NT2/D1 (cell line): ENCODE data around the gene CRB2.
A peak's percentile ranks its signal among the peaks of the same experiment; 100 is the strongest.

ENCODE experiments used
- DNase-seq: peaks from one replicate; pipeline ENCODE4 v3.0.0-alpha.2; 2011; ENCODE audit warnings: low read depth, low spot score
- H3K27me3 ChIP-seq: 2 replicates; pipeline ENCODE4 v1.6.0; 2011; ENCODE audit warnings: mild to moderate bottlenecking; ENCODE audit not compliant: insufficient read length, insufficient read depth
- H3K36me3 ChIP-seq: 2 replicates; pipeline ENCODE4 v1.6.1; 2011; ENCODE audit warnings: mild to moderate bottlenecking, low read length, mixed read lengths; ENCODE audit not compliant: insufficient read depth, insufficient read length
- H3K4me1 ChIP-seq: 2 replicates; pipeline ENCODE4 v1.5.1; 2011; ENCODE audit not compliant: insufficient read depth, insufficient read length
- H3K4me3 ChIP-seq: 2 replicates; pipeline ENCODE4 v1.5.1; 2011; ENCODE audit warnings: low read depth; ENCODE audit not compliant: insufficient read length
- H3K9ac ChIP-seq: 2 replicates; pipeline ENCODE4 v1.6.0; 2011; ENCODE audit warnings: low read depth; ENCODE audit not compliant: insufficient read length
- H3K9me3 ChIP-seq: 2 replicates; pipeline ENCODE4 v1.5.1; 2011; ENCODE audit warnings: mild to moderate bottlenecking, low read length; ENCODE audit not compliant: insufficient read depth
- SUZ12 ChIP-seq: IDR thresholded peaks from 2 replicates; pipeline ENCODE4 v1.6.1; 2011; ENCODE audit not compliant: insufficient read length, insufficient read depth; ENCODE audit errors: extremely low read depth
- YY1 ChIP-seq: IDR thresholded peaks from 2 replicates; pipeline ENCODE4 v1.6.1; 2011; ENCODE audit not compliant: insufficient read length, insufficient read depth
- ZNF274 ChIP-seq: IDR thresholded peaks from 2 replicates; pipeline ENCODE4 v1.6.1; 2011; ENCODE audit warnings: mild to moderate bottlenecking, low read depth, low read length

Gene CRB2

DNA sequence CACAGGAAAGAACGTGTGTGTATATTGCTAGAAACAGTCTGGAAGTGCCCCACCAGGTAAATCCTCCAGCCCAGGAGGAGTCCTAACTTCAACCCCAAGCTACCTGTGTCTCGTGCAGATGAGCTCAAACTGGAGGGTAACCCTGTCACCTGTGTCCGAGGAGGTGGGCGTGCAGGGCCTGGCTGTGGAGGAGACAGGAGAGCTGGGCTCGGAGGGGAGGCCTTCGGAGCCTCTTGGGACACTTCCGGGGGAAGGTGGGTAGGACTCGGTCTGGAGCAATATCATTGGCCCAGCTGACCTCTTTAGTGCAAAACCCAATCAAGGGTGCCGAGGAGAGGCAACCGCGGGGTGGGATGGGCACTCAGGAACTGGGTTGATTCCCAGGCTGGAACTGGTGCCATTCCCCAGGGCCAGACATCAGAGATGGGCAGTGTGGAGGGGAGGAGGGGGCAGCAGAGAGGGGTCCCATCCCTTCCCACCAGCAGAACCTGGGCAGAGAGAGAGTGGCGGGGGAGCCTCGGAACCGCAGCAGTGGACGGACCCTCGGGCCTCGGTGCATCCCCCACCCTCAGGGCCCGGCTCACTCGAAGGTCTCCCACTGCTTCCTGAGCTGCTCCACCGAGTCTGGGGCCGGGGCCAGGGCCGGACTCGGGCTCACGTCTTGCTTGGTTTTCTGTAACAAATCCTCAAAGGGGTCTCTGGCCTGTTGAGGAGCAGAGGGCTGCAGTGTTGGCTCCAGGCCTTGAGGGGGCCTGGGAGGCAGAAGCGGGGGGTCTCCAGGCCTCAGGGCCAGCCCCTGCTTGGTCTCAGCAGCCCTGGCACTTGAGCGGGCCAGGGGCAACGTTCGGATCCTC is 25.1 kb downstream of the CRB2 start:
- Histone ChIP-seq H3K36me3 (no peaks in the 10 kb centered on the region), H3K4me1 (peaks cover 18% of the 10 kb centered on the region), H3K9ac (no peak overlapping the region), H3K27me3 (no peaks in the 10 kb centered on the region), H3K4me3 (no peak overlapping the region), H3K9me3 (no peaks in the 10 kb centered on the region)
- no peak for DNase-seq
- TF ChIP-seq YY1, result no peak
- TF ChIP-seq SUZ12, result no peak
- no peak for TF ChIP-seq ZNF274

DNA sequence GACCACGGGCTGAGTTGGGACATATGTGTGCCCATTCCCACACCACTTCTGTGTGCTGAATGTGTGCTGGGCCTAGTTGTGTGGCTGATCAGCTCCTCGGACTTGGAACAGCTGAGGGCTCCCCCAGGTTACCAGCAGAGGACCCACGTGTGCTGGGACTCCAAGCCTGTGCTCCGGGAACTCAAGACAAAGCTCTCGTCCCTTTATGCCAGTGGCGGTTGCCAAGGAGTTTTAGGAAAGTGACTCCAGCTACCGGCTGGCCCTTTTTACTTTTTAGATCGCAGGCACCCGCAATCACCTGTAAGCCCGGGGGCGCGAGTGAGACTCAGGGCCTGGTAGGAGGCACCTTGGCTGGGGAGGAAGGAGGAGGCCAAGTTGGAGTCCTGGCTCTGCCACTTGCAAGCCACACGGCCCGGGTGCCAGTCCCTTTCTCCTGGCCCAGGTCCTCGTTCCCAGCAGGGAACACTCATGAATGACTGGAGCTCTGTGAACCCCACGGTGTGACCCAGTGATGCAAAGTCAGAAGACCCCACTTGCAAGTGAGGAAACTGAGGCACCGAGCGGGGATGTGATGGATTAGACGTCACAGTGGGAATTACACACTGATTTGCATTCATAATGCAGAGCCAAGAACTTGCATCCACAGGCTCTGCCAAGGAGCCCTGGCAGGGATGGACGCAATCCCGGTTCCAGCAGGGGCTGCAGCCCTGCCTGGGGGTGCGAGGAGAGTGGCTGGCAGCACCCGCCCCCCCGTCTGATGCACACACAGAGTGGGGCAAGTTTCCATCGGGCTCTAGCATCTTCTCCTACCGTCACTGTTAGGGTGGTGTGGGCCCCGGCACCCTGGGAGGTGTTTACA is 26.9 kb downstream of the CRB2 start:
- Histone ChIP-seq H3K4me1 (peaks cover 6% of the 10 kb centered on the region), H3K36me3 (no peaks in the 10 kb centered on the region), H3K9me3 (no peaks in the 10 kb centered on the region), H3K27me3 (no peaks in the 10 kb centered on the region), H3K4me3 (no peak overlapping the region), H3K9ac (no peak overlapping the region)
- no peak for DNase-seq
- TF ChIP-seq ZNF274 (no peak), SUZ12 (no peak)

DNA sequence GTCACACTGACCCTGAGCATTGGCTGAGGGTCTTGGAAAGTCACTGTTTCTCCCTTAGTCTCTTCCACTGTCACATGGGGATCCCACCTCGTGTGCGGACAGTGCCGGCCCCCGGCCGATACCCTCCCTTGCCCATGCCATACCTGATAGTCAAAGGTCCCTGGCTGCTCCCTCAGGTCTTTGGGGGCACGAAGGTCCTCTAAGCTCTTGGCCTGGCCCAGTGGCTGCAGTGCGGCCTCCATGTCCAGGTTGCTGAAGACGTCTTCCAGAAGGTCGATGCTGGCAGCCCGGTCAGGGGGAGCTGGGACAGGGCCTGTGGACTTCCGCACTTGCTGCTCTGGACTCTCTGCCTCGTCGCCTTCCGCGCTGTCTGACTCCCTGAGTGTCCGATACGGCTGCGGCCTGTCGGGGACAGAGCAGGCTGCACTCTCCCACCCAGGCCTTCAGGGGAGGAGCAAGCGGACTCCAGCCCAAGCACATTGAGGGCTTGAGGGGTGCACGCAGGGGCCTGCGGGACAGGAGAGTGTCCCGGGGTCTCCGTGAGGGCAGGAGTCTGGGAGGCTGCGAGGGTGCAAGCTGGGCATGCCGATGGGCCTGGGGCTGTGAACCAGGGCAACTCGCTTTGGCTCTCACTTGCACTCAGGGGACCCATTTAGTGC is 27.6 kb downstream of the CRB2 start:
- Histone ChIP-seq H3K9me3 (no peaks in the 10 kb centered on the region), H3K27me3 (no peaks in the 10 kb centered on the region), H3K4me1 (peaks cover 4% of the 10 kb centered on the region), H3K4me3 (no peak overlapping the region), H3K9ac (no peak overlapping the region), H3K36me3 (no peaks in the 10 kb centered on the region)
- TF ChIP-seq YY1 (no peak), SUZ12 (no peak), ZNF274 (no peak)
- DNase-seq, result no peak

DNA sequence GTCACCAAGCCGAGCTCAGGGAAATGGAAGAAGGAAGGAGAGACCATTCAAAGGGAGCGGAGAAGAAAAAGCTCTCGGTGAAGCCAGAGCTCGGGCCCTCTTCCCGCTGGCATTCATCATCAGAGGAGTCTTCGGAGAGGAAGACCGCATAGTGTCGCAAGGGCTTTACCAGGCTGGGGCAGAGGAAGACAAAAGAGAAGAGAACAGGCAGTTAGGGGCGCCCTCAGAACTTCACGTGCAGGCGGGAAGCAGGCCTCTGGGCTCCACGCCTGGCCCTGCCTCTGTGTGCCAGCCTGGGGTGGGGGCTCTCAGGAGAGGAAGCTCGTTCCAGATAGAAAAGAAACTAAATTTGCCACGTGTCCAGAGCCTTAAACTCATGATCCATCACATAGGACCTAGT is 31.7 kb downstream of the CRB2 start:
- Histone ChIP-seq H3K4me1 (peaks cover 6% of the 10 kb centered on the region), H3K36me3 (no peaks in the 10 kb centered on the region), H3K27me3 (no peaks in the 10 kb centered on the region), H3K4me3 (no peak overlapping the region), H3K9ac (no peak overlapping the region), H3K9me3 (no peaks in the 10 kb centered on the region)
- no peak for TF ChIP-seq SUZ12
- TF ChIP-seq ZNF274, result no peak
- TF ChIP-seq YY1, result no peak
- no peak for DNase-seq

DNA sequence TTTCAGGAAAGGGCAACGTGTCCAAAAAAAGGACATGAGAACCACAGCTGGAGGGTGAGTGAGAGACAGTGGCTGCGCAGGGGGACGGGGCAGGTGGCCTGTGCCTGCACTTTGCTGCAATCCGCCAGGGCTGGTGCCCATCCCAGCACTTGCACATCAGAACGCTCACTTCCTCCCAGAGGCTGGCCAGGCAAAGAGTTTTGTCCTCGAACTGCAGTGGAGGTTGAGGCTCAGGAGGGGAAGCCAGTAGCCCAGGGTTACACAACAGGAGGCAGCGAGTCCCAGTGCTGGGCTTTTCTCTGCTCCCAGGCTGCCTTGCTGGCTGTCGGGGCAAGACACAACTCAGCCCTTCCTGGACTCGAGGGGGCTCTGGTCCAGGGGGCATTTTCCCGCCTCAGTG is 33.1 kb downstream of the CRB2 start:
- H3K9me3 ChIP-seq, result no peaks in the 10 kb centered on the region; the same call in 1 of the 2 replicates
- no peak for DNase-seq
- H3K9ac ChIP-seq, result peak overlapping the region; percentile 34
- peaks cover 6% of the 10 kb centered on the region for H3K4me1 ChIP-seq
- H3K4me3 ChIP-seq, result no peak overlapping the region
- H3K27me3 ChIP-seq, result no peaks in the 10 kb centered on the region
- H3K36me3 ChIP-seq, result no peaks in the 10 kb centered on the region
- TF ChIP-seq ZNF274, result no peak
- TF ChIP-seq SUZ12, result no peak
- TF ChIP-seq YY1, result no peak

DNA sequence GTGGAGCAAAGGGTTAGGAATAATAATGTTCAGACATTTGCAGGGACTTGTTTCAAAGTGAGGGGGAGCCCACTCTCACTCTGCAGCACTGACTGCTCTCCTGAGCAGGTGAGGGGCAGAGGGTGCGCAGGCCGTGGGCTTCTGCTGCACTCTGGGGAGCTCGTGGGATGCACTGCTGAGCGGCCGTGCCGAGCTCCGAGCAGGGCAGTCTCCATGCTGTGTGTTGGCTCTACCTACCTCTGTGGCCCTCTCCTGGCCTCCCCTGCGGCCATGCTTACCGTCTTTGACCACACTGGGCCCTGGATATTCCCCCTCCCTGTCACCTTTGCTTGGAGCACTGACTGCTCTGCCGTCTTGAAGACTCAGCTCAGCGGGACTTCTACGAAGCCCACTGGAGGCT is 33.7 kb downstream of the CRB2 start:
- Histone ChIP-seq H3K9me3 (no peaks in the 10 kb centered on the region; the same call in 1 of the 2 replicates), H3K4me1 (peaks cover 12% of the 10 kb centered on the region), H3K4me3 (no peak overlapping the region), H3K9ac (no peak overlapping the region), H3K27me3 (no peaks in the 10 kb centered on the region), H3K36me3 (no peaks in the 10 kb centered on the region)
- TF ChIP-seq ZNF274 (no peak), SUZ12 (no peak), YY1 (no peak)
- DNase-seq, result no peak
